ENCODE results near the gene SCYL3. TPM values are rescaled to one million over a fixed set of nuclear protein-coding genes. Genes with fewer than 3 reads are reported as not detected.
"Not testable (repeated sequence)": the region's sequence is repeated elsewhere in the genome, so short reads cannot be mapped to it uniquely, and the experiment has no call there.

Gene SCYL3
- total RNA-seq, 5 donors from 2014 or later (not counting 1 experiment from before 2014, with no cell fraction given): 10.5 to 20.8 (median 18.2) TPM

GRCh38 chr1:169811418-169812035 is 82.2 kb downstream of the SCYL3 start:
- not testable (repeated sequence) for H3K9me3 ChIP-seq; H3K27ac Mint-ChIP-seq; DNase-seq; H3K4me1 Mint-ChIP-seq; H3K27ac ChIP-seq (ENCODE audit: low read length); H3K9me3 Mint-ChIP-seq; H3K27me3 Mint-ChIP-seq; ATAC-seq (replicated peaks in 1 of 4); H3K4me1 ChIP-seq (ENCODE audit: control insufficient read depth in 1 of 2, extremely low read depth in 1 of 2, insufficient read depth in 2 of 2, low read length in 2 of 2); H3K27me3 ChIP-seq (replicated peaks in 1 of 2; ENCODE audit: control insufficient read depth in 2 of 2, extremely low read depth in 1 of 2, insufficient read depth in 2 of 2, low read length in 1 of 2); H3K36me3 ChIP-seq (ENCODE audit: control insufficient read depth in 2 of 2, extremely low read depth in 1 of 2, insufficient read depth in 1 of 2, low read length in 1 of 2); H3K4me3 ChIP-seq (ENCODE audit: control insufficient read depth in 1 of 2, extremely low read depth in 1 of 2, low read length in 1 of 2); H3K4me3 Mint-ChIP-seq
- CTCF ChIA-PET: interaction anchor here in 1 of 2 donors (0.6 kb wide), 1 partner anchor 249 kb away, joined by 4 read pairs; no protein-coding TSS in a partner anchor
- H3K36me3 Mint-ChIP-seq: peaks cover 12% of the 10 kb centered on the region
- POLR2A ChIA-PET: interaction anchor here in 1 of 2 donors (0.6 to 1.0 kb wide), 2 partner anchors 25 to 155 kb away, joined by 3 to 5 read pairs; no protein-coding TSS in a partner anchor

GRCh38 chr1:169809370-169810095 is 84.2 kb downstream of the SCYL3 start:
- Mint-ChIP-seq H3K36me3 (peaks cover 12% of the 10 kb centered on the region), H3K9me3 (no peaks in the 10 kb centered on the region), H3K27ac (no peak overlapping the region), H3K4me1 (peaks cover 0 to 2% (median 0%) of the 10 kb centered on the region in 3 donors), H3K4me3 (no peak overlapping the region), H3K27me3 (no peaks in the 10 kb centered on the region)
- no peaks in the 10 kb centered on the region for H3K4me1 ChIP-seq (ENCODE audit: control insufficient read depth in 1 of 2, extremely low read depth in 1 of 2, insufficient read depth in 2 of 2, low read length in 2 of 2)
- peaks cover 0 to 5% of the 10 kb centered on the region in 2 donors for H3K36me3 ChIP-seq (ENCODE audit: control insufficient read depth in 2 of 2, extremely low read depth in 1 of 2, insufficient read depth in 1 of 2, low read length in 1 of 2)
- ChIA-PET CTCF (interaction anchor here (0.7 to 2.2 kb wide), 16 partner anchors 8 to 1833 kb away, joined by 3 to 11 read pairs (median 5); partner anchors contain the start of genes F5 (in 2 of the 2) and METTL18 (in 1 of the 2)), POLR2A (no interaction called here)
- no peaks in the 10 kb centered on the region for H3K27me3 ChIP-seq (replicated peaks in 1 of 2; ENCODE audit: control insufficient read depth in 2 of 2, extremely low read depth in 1 of 2, insufficient read depth in 2 of 2, low read length in 1 of 2)
- 100% methylated on average over 1 of the region's 4 CpGs for WGBS (ENCODE audit: insufficient coverage)
- H3K27ac ChIP-seq (ENCODE audit: low read length): no peak overlapping the region
- H3K4me3 ChIP-seq (ENCODE audit: control insufficient read depth in 1 of 2, extremely low read depth in 1 of 2, low read length in 1 of 2): no peak overlapping the region
- DNase-seq: peak in 11 of 35 experiments; percentile 3 to 65 (median 7)
- ATAC-seq (replicated peaks in 1 of 4): no peak
- H3K9me3 ChIP-seq: no peaks in the 10 kb centered on the region

- Histone ChIP-seq H3K9me3 (no peaks in the 10 kb centered on the region), H3K36me3 (ENCODE audit: control insufficient read depth in 2 of 2, extremely low read depth in 1 of 2, insufficient read depth in 1 of 2, low read length in 1 of 2) (peaks cover 0 to 15% of the 10 kb centered on the region in 2 donors), H3K27ac (ENCODE audit: low read length) (no peak overlapping the region), H3K27me3 (replicated peaks in 1 of 2; ENCODE audit: control insufficient read depth in 2 of 2, extremely low read depth in 1 of 2, insufficient read depth in 2 of 2, low read length in 1 of 2) (no peaks in the 10 kb centered on the region), H3K4me1 (ENCODE audit: control insufficient read depth in 1 of 2, extremely low read depth in 1 of 2, insufficient read depth in 2 of 2, low read length in 2 of 2) (no peaks in the 10 kb centered on the region), H3K4me3 (ENCODE audit: control insufficient read depth in 1 of 2, extremely low read depth in 1 of 2, low read length in 1 of 2) (no peak overlapping the region)
- H3K27me3 Mint-ChIP-seq: no peaks in the 10 kb centered on the region
- H3K4me3 Mint-ChIP-seq: no peak overlapping the region
- H3K27ac Mint-ChIP-seq: no peak overlapping the region
- H3K36me3 Mint-ChIP-seq: peaks cover 10% of the 10 kb centered on the region
- no peaks in the 10 kb centered on the region for H3K4me1 Mint-ChIP-seq
- WGBS (ENCODE audit: insufficient coverage): no CpG with 5 or more reads among the region's 2 CpGs
- ChIA-PET CTCF (no interaction called here), POLR2A (no interaction called here)
- no peaks in the 10 kb centered on the region for H3K9me3 Mint-ChIP-seq
- ATAC-seq (replicated peaks in 1 of 4) (no peak), DNase-seq (no peak)
Observed at GRCh38 chr1:169804941-169805340, 88.8 kb downstream of the SCYL3 start.

DNA sequence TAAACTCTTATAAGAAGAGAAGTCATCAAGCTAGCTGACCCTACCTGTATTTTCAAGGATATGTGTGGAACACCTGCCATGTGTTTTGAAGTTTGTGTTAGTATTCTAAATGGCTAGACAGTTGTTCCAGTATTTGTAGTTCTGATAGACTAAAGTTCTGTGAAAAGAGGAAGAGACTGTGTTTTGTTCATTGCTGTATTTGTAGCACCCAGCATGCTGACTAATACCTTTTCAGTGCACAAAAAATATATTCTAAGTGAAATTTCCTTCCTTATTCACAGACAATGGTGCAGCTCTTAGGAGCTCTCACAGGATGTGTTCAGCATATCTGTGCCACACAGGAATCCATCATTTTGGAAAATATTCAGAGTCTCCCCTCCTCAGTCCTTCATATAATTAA is 90.8 kb downstream of the SCYL3 start:
- no peaks in the 10 kb centered on the region for H3K9me3 Mint-ChIP-seq

More for the DNA sequence above, 90.8 kb downstream of the SCYL3 start:
- Histone ChIP-seq H3K27me3 (replicated peaks in 1 of 2; ENCODE audit: control insufficient read depth in 2 of 2, extremely low read depth in 1 of 2, insufficient read depth in 2 of 2, low read length in 1 of 2) (no peaks in the 10 kb centered on the region), H3K9me3 (no peaks in the 10 kb centered on the region), H3K36me3 (ENCODE audit: control insufficient read depth in 2 of 2, extremely low read depth in 1 of 2, insufficient read depth in 1 of 2, low read length in 1 of 2) (peaks cover 0 to 15% of the 10 kb centered on the region in 2 donors), H3K4me1 (ENCODE audit: control insufficient read depth in 1 of 2, extremely low read depth in 1 of 2, insufficient read depth in 2 of 2, low read length in 2 of 2) (no peaks in the 10 kb centered on the region), H3K4me3 (ENCODE audit: control insufficient read depth in 1 of 2, extremely low read depth in 1 of 2, low read length in 1 of 2) (no peak overlapping the region), H3K27ac (ENCODE audit: low read length) (no peak overlapping the region)
- ATAC-seq (replicated peaks in 1 of 4): no peak
- POLR2A ChIA-PET: no interaction called here
- H3K4me1 Mint-ChIP-seq: no peaks in the 10 kb centered on the region
- no peak overlapping the region for H3K27ac Mint-ChIP-seq
- no peaks in the 10 kb centered on the region for H3K27me3 Mint-ChIP-seq
- CTCF ChIA-PET: no interaction called here
- DNase-seq: no peak
- H3K4me3 Mint-ChIP-seq: no peak overlapping the region
- H3K36me3 Mint-ChIP-seq: peaks cover 11% of the 10 kb centered on the region

Other genes starting within 250 kb of the SCYL3 start
- gene SELL, start 182.3 kb downstream of the SCYL3 start, total RNA-seq: 100 to 1,000 TPM; 305 to 461 (median 336) TPM
- gene SELE, start 159.8 kb downstream of the SCYL3 start, total RNA-seq: not detected
- gene METTL18, start 99.0 kb downstream of the SCYL3 start, total RNA-seq: 10 to 100 TPM in 3 of 5 donors, 1 to 10 TPM in 2; 3.9 to 16.5 (median 11.1) TPM
- 10 to 100 TPM; 13.8 to 20.2 (median 16.6) TPM for gene KIFAP3, start 180.8 kb upstream of the SCYL3 start, total RNA-seq

All from T-cell (primary cell).